Measurements from ENCODE around the gene POTEE.
"Not testable (repeated sequence)": the region's sequence is repeated elsewhere in the genome, so short reads cannot be mapped to it uniquely, and the experiment has no call there.

DNA sequence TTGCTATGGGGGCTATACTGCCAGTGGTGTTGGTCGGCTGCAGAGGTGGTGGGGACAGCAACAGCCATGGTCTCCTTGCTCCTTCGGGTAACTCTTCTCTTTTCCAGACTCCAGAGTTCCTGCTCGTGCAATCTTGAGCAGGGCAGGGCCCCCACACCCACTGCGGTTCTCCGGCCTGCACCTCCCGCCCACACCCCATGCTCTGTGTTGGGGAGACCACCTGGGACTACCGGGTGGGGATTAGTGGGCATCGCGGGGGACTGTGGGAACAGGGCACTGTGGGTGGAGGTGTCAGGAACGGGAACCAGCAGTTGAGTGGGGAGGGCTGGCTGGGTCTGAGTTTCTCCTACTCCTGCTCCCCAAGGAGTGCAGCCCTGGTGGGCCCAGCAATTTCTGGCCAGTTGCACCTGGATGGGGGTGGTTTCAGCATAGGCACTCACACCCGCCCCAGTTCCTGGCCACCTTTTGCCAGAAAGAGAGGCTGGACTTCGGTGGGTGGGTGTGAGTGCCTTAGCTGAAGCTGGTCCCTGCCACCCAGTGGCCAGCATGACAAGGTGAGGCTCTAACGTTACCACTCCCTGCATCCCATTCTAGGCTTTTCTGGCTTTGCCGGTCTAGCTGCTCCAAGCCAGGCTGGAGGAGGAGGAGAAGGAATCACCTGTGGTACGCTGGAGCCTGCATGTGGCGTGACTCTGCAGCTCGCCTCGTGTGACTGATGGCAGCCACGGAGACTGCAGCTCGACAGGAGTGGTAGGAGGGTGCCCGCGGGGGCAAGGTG, 1.3 kb downstream of the POTEE start:
- TF ChIP-seq CTCF (IDR thresholded peaks at IDR 0.05); POLR2A (IDR thresholded peaks at IDR 0.05; ENCODE audit: low read depth): not testable (repeated sequence)

Data from esophagus muscularis mucosa (tissue), 3 donors.